GM19043 (cell line): ENCODE results near the gene PAQR5.

Source experiments
- ATAC-seq: cut with Tn5 transposase; IDR thresholded peaks from one replicate; pipeline ENCODE4 v1.9.1; 2021; ENCODE audit warnings: low read depth; ENCODE audit not compliant: unreplicated experiment

PAQR5 gene

DNA sequence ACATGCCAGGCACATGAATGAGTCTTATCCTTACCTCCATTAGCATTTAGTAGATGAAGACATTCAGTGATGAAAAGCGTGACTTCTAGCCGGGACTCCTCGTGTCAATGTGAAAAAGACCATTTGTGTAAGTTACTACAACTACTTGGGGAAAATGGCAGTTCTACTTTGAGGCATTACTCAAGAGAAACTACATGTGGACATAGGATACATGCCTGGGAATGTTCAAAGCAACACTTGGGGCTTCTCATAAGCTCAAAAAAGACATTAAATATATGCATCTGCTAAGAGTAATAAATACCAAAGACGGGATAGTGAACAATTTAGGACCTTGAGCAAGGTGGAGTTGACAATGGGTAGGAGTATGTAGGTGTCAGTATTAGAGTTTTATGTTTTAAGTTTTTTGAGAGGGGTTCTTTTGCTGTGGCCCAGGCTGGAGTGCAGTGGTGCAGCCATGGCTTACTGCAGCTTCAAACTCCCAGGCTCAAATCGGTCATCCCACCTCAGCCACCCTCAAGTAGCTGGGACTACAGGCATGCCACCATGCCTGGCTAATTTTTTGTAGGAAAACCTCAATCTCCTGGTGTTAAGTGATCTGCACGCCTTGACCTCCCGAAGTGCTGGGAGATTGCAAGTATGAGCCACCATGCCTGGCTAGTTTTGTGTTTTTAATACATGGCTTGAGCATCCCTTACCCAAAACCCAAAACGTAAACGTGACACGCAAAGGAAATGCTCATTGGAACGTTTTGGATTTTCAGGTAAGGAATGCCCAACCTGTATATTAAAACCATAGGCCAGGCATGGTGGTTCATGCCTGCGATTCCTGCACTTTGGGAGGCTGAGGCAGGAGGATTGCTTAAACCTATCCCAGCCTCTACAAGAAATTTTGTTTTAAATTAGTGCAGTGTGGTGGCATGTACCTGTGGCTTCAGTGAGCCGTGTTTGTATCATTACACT, 157.8 kb downstream of the PAQR5 start:
- no peak for ATAC-seq
